ENCODE results near the gene LONRF2.

LONRF2 gene

GRCh38 chr2:100274076-100274475 is 48.2 kb downstream of the LONRF2 start:
- DNase-seq = no peak

GRCh38 chr2:100273387-100273786 is 48.9 kb downstream of the LONRF2 start:
- no peak for DNase-seq

GRCh38 chr2:100272841-100273329 is 49.4 kb downstream of the LONRF2 start:
- no peak for DNase-seq

GRCh38 chr2:100271210-100271609 is 51.1 kb downstream of the LONRF2 start:
- no peak for DNase-seq

GRCh38 chr2:100270381-100271146 is 51.7 kb downstream of the LONRF2 start:
- no peak for DNase-seq

- DNase-seq = no peak
Observed at GRCh38 chr2:100269889-100270288, 52.4 kb downstream of the LONRF2 start.

- no peak for DNase-seq
Observed at GRCh38 chr2:100268986-100269385, 53.3 kb downstream of the LONRF2 start.

- no peak for DNase-seq
Observed at GRCh38 chr2:100267751-100268150, 54.5 kb downstream of the LONRF2 start.

- DNase-seq = no peak
Observed at GRCh38 chr2:100266126-100266525, 56.2 kb downstream of the LONRF2 start.

- DNase-seq = no peak
Observed at GRCh38 chr2:100265226-100265625, 57.1 kb downstream of the LONRF2 start.

GRCh38 chr2:100264651-100265050 is 57.6 kb downstream of the LONRF2 start:
- no peak for DNase-seq

- DNase-seq = no peak
Observed at GRCh38 chr2:100264121-100264520, 58.2 kb downstream of the LONRF2 start.

GRCh38 chr2:100262555-100263320 is 59.6 kb downstream of the LONRF2 start:
- DNase-seq = peak; percentile 25

GRCh38 chr2:100262046-100262445 is 60.3 kb downstream of the LONRF2 start:
- no peak for DNase-seq

- DNase-seq = no peak
Observed at GRCh38 chr2:100260712-100261620, 61.3 kb downstream of the LONRF2 start.

GRCh38 chr2:100259106-100259505 is 63.2 kb downstream of the LONRF2 start:
- no peak for DNase-seq

- DNase-seq = no peak
Observed at GRCh38 chr2:100257939-100258338, 64.4 kb downstream of the LONRF2 start.

GRCh38 chr2:100256849-100257248 is 65.5 kb downstream of the LONRF2 start:
- no peak for DNase-seq

GRCh38 chr2:100256416-100256815 is 65.9 kb downstream of the LONRF2 start:
- DNase-seq = no peak

- DNase-seq = no peak
Observed at GRCh38 chr2:100254646-100255210, 67.6 kb downstream of the LONRF2 start.

GRCh38 chr2:100253786-100254185 is 68.5 kb downstream of the LONRF2 start:
- no peak for DNase-seq

GRCh38 chr2:100252811-100253698 is 69.2 kb downstream of the LONRF2 start:
- DNase-seq = no peak
